Pericardium fibroblast (primary cell): ENCODE measurements around the gene MEP1A. TPM values are rescaled to one million over a fixed set of nuclear protein-coding genes. Genes with fewer than 3 reads are reported as not detected.

Source experiments
- total RNA-seq: library from RNA; depleted of rRNA; stranded (reverse); fragments of >200 nt; gene quantifications from 2 replicates; pipeline ENCODE4 v1.2.3, GENCODE V29; 2015

Gene MEP1A, protein sequence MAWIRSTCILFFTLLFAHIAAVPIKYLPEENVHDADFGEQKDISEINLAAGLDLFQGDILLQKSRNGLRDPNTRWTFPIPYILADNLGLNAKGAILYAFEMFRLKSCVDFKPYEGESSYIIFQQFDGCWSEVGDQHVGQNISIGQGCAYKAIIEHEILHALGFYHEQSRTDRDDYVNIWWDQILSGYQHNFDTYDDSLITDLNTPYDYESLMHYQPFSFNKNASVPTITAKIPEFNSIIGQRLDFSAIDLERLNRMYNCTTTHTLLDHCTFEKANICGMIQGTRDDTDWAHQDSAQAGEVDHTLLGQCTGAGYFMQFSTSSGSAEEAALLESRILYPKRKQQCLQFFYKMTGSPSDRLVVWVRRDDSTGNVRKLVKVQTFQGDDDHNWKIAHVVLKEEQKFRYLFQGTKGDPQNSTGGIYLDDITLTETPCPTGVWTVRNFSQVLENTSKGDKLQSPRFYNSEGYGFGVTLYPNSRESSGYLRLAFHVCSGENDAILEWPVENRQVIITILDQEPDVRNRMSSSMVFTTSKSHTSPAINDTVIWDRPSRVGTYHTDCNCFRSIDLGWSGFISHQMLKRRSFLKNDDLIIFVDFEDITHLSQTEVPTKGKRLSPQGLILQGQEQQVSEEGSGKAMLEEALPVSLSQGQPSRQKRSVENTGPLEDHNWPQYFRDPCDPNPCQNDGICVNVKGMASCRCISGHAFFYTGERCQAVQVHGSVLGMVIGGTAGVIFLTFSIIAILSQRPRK
- total RNA-seq = not detected in 2 replicates

DNA sequence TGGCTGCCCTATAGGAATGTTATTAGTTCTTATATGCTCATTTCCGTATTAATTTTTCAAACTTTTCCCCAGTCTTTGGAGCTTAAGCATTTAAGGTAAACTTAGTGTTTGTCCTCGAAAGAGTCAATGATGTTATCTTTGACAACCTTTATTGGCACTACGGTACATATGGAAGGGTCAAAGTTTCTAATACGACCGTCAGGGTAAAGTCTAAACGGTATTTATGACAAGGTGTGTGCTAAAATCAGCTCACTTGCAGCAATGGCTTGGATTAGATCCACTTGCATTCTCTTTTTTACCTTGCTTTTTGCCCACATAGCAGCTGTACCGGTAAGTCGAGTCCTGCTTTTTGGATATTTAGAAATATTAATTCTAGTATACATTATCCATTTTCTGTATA lies at the start of gene MEP1A:
MEP1A (plus strand) TSS at position 252 of the 400 bp plus-strand sequence; CDS start at position 262, 10 bp downstream.

DNA sequence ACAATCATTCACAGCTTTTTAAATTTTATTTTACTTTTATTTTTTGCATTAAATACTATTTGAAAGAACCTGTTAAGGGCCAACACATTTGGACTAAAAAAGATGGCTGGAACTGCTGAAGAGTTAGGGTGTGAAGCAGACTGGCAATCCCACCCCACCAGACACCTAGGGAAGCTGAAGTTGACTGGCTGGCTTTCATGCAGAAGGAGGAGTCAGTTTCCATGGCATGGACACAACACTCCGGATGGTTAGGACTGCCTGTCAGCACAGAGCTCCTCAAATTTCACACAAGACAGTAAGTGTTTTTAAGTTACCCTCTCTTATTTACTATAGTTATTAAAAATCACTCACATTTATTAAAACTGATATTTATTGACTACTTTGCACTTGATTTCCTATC lies 46.5 kb upstream of the MEP1A start, which contains the start of gene ANKRD66:
ANKRD66 (plus strand) TSS at position 238 of the 400 bp plus-strand sequence. CDS start 5,016 bp downstream, outside the sequence.

Other genes with a start within 250 kb of the MEP1A start
- 1.6 TPM in 1 of 2 replicates, not detected in the other for gene CYP39A1, start 140.6 kb upstream of the MEP1A start, total RNA-seq
- 2.0 and 2.2 TPM in 2 replicates for gene SLC25A27, start 140.4 kb upstream of the MEP1A start, total RNA-seq
- not detected in 2 replicates for gene TDRD6, start 105.5 kb upstream of the MEP1A start, total RNA-seq
- 0.12 TPM in 1 of 2 replicates, not detected in the other for gene PLA2G7, start 58.0 kb upstream of the MEP1A start, total RNA-seq
- gene ANKRD66, start 46.5 kb upstream of the MEP1A start, total RNA-seq = not detected in 2 replicates
- gene ADGRF5, start 128.5 kb downstream of the MEP1A start, total RNA-seq = 0.23 and 3.0 TPM in 2 replicates
- not detected in 2 replicates for gene ADGRF1, start 248.9 kb downstream of the MEP1A start, total RNA-seq